Heart left ventricle (tissue), 13 donors: Measurements from ENCODE around the gene CNIH3.

Experiments used
- CTCF ChIP-seq, 12 donors: fragments of 200-600 bp; sonication (generic) in 4 of 12; IDR thresholded peaks; one replicate each; pipeline versions ENCODE4 v1.5.0 to v1.8.0; 2018 to 2022; ENCODE audit warnings: antibody characterized with exemption in 12 of 12, mild to moderate bottlenecking in 5 of 12
- POLR2A ChIP-seq, 2 donors: fragments of 450-650 bp; IDR thresholded peaks; one replicate each; pipeline ENCODE4 v1.6.1; 2017; ENCODE audit warnings: antibody characterized with exemption in 2 of 2, mild to moderate bottlenecking in 2 of 2, moderate library complexity in 2 of 2
- donor health status: ischemic (EF 13 %, LVEDD 7.1; RV severe dilation, severe dysfunction).
- donor health status: DM: no; HTN: yes; CAD: no.
- donor health status: DM: no; HTN: no; CAD: no.
- donor health status: ischemic (EF 25% LVEDD 6.9; RV normal size, moderate dysfunction).
- donor health status: ischemic (EF 25% LVEDD 5.7; RV mildly dilated, moderate dysfunction).
- donor health status: ischemic (EF 35%, LVEDD 5.7; RV mildly dilated, moderate dysfunction).
- donor health status: nonischemic (EF 11% LVEDD 7.7; RV severe dilation, severe dysfunction).
- donor health status: DM: yes; HTN: yes; CAD: no.
- donor health status: PGD.
- donor health status: ischemic (EF 29% LVEDD 5.4; RV normal size, mild dysfunction).
- donor health status: nonischemic (EF 23%, LVEDD 6.1; RV moderate dilation, normal function).

DNA sequence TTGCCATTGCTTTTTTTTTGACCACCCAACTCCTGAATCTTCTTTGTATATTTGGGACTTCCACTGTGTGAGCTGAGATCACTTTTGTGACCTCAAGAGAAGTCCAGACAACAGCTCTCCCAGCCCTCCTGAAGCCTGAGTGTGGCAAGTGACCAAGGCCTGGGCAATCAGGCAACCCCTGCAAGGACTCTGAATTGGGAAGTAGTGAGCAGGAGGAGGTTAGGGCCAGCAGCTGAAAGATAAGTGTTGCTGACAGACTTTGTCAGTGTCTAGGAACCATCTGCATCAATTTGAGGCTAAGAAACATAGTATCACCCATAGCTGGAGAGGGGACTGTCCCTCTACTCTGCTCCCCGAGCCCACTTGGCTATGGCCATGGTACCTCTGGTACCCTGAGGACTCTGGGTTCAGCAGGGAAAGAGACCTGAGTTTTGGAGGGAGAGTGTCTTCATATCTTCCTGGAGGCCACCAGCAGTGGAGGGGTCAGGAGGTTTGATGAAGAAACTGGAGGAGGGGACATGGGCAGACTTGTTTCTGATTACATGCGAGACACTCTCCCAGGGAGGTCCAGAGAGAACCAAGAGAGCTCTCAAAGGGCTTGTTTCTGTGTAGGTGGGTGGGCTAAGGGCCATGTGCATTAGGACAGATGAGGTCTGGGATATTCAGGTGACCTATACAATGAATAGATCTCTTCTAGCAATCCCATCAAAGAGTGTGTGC lies 166.3 kb downstream of the CNIH3 start:
- TF ChIP-seq CTCF (IDR thresholded peaks at IDR 0.05) (no peak), POLR2A (IDR thresholded peaks at IDR 0.05) (no peak)
